Measurements from ENCODE around the gene VSNL1. TPM values are rescaled to one million over a fixed set of nuclear protein-coding genes. Genes with fewer than 3 reads are reported as not detected.

VSNL1 gene
- total RNA-seq, 1 experiment from 2014 or later, result 68.6 TPM

DNA sequence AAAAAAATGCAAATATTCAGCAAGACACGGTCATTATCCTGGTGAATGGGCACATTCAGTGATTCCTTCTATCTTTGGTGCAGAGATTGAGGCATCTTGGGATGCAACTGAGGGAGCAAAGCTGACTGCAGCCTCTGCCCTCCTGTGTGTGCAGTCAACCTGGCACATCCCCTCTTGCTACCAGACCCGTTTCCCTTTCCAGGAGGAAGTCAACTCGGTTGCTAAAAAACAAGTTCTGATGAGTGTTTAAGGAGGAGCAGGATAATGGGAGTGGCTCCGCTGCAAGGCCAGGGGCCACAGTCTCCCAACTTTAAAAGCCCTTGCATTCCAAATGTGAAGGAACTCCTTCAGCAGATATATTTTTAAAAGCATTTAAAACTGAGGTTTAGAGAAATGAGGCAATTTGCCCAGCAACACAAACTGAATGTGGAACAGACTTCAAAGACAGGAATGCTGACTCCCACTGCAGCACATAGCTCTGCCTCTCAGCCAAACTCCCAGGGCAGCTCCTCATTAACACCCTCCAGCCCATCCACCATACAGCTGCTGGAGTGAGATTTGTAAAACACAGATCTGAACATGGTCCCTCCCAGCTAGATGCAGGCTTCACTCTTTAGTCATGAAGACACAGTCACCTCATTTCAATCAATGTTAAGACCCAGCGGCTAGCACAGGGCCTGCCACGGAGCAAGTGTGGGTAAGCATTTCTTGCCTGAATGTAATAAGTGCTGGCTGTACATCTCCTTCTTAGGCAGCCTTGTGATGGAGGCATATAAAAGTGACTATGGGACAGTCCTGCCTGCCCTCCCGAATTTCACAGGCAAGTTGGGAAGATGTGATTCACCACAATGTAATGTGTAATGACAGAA is 54.3 kb downstream of the VSNL1 start:
- no peak for DNase-seq (ENCODE audit: low read depth)
- in situ Hi-C loops (cut with HindIII; ENCODE audit: low pct_unique_long_range_greater_than_20kb, low sequenced_read_pairs), result no loop called here

DNA sequence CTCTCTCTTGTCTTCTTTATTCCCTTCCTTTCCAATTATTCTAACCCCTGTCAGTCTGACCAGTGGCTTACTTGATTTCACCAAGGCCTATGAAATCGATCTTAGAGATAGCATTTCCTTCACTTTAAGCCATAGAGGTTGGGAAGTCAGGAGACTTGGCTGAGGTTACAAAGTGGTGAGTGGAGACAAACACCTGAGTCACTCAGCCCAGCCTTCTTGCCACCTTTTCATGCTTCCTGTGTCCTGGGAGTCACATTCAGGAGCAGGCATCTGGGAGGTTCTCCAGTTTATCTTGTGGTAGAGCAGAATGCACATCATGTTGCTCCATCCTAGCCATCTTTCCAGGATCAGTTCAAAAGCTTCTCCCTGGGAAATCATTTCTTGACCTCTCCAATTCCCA is 59.1 kb downstream of the VSNL1 start:
- no peak for DNase-seq (ENCODE audit: low read depth)
- in situ Hi-C loops (cut with HindIII; ENCODE audit: low pct_unique_long_range_greater_than_20kb, low sequenced_read_pairs), result no loop called here

DNA sequence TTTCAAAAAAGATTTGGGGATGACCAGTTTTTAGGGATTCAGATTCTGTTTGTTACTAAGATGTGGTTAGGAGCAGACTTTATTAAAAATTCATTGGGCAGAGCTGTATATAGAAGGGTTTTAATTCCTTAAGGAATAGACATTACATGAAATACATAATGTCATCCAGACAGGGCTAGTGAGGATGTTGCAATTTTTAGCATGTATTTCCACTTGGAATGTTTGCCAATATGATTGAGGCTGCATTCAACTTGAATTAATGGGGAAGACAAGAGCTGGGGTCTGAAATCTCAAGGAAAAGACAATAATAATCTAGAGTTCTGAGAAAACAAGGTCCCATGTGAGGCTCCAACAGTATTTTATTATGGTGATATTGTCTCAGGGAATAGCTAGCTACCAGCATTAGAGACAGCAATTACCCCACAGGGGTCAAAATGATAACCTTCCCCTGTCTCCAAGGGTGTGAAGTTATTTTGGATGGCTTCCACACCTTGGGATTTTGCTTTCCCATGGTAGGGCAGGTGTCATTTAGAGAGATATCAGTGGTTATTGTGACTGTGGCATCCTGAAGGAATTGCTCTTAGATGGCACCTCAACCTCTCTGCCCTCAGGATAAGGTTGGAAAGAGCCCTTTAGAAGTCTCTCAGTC is 60.2 kb downstream of the VSNL1 start:
- in situ Hi-C loops (cut with HindIII; ENCODE audit: low pct_unique_long_range_greater_than_20kb, low sequenced_read_pairs), result no loop called here
- DNase-seq (ENCODE audit: low read depth), result no peak

DNA sequence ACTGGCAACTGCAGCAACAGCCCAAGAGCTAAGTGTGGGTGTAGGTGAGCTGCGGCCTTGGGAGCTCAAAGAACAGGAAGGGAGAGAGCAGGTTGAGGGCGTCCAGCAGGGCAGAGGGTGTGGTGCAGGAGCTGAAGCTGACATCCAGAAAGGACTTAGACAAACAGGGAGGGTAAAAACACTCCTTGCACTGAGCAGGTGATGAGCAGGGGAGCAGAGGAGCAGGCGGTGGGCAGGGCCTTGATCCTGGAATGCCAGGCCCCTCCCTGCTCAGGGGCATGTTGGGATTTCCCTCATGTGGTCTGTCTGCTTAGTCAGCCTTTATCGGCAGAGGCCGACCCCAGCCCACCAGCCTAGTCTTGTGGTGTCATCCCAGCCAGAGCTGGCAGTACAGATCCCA is 63.6 kb downstream of the VSNL1 start:
- in situ Hi-C loops (cut with HindIII; ENCODE audit: low pct_unique_long_range_greater_than_20kb, low sequenced_read_pairs), result no loop called here

DNA sequence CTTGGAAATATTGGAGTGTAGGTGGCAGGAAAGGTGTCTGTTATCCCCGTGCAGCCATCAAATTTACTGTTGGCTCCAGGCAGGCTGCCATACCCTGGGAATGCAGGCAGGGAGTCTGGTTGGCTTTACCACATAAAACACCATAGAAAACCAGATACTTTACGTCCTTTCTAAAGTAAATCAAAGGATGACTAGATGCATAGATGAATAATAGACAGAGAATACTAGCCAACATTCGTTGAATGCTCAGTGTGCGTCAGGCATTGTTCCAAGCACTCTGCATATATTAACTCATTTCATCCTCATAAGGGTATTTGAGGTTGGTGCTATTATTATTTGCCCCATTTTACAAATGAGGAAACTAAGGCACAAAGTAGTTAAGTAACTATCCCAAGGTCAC is 65.2 kb downstream of the VSNL1 start:
- in situ Hi-C loops (cut with HindIII; ENCODE audit: low pct_unique_long_range_greater_than_20kb, low sequenced_read_pairs), result no loop called here
- no peak for DNase-seq (ENCODE audit: low read depth)

More for the DNA sequence above, 63.6 kb downstream of the VSNL1 start:
- DNase-seq (ENCODE audit: low read depth), result no peak

DNA sequence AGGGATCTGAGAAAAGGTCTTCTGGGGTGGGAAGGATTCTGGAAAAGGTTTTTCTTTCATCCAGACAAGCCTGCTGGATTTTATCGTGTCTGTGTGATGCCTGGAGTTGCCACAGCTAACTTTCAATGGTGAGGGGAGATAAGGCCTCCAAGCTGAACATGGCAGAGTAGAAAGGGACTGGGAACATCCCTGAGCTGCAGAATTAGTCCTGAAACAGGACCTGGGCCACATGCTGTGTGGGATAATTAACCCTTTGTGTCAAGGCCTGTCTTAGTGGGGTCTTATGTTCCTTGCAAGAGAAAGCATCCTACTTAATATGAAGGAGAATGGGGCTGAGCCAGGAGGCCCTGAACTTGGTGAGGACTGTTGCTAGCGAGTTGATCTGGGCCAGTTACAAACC is 66.4 kb downstream of the VSNL1 start:
- DNase-seq (ENCODE audit: low read depth), result no peak
- in situ Hi-C loops (cut with HindIII; ENCODE audit: low pct_unique_long_range_greater_than_20kb, low sequenced_read_pairs), result no loop called here

DNA sequence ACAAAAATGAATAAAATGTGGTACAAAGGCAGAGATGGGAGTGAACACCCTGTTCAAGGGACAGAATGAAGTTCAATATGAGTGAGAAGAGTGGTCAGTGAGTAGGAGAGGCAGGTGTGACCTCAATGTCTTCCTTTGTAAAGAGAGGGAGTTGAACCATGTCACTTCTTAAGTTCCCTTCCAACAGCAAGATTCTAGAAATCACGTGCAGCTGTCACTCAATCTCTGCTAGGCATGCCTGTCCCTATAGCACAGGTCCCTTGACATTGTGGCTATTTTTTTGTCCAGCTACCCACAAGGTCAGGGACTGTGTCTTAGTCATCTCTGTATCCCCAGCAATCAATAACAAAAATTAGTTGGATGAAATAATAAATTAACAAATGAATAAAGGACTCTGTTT is 66.9 kb downstream of the VSNL1 start:
- no peak for DNase-seq (ENCODE audit: low read depth)
- in situ Hi-C loops (cut with HindIII; ENCODE audit: low pct_unique_long_range_greater_than_20kb, low sequenced_read_pairs), result no loop called here

DNA sequence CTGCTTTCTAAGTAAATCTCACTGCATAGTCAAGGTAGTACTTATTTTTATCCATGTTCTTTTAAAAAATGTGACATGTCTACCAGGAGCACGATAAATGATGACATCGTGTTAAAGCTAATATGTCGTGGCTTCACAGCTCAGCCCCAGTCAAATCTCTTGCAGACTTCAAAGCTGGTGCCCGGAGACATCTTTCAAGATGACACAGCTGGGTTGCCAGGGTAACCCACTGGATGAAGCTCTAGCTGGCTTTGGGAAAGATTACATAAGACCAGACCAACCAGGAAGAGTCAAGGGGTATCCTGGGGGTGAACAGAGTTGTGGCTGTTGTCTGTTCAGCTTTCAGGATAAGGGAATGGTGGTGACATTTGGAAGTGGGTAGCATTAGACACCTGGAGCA is 67.8 kb downstream of the VSNL1 start:
- DNase-seq (ENCODE audit: low read depth), result no peak
- in situ Hi-C loops (cut with HindIII; ENCODE audit: low pct_unique_long_range_greater_than_20kb, low sequenced_read_pairs), result no loop called here

DNA sequence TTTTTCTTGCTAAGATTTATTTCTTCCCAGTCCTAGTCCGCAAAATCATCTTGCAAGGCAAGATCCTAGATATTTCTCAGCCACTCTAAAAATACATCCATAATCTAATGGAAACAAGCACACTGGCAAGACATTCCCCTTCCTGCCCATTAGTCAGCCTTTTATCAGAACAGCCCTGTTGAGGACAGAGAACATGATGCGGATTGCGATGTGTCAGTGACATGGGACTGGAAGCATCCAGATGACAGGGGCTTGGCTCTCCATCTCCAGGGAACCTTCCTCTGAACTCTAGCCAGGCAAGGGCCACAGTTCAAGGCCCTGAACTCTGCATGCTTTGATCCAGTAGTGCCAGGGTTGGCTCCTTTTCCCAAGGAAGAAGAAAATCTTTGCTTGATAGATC is 70.0 kb downstream of the VSNL1 start:
- no peak for DNase-seq (ENCODE audit: low read depth)
- in situ Hi-C loops (cut with HindIII; ENCODE audit: low pct_unique_long_range_greater_than_20kb, low sequenced_read_pairs), result no loop called here

DNA sequence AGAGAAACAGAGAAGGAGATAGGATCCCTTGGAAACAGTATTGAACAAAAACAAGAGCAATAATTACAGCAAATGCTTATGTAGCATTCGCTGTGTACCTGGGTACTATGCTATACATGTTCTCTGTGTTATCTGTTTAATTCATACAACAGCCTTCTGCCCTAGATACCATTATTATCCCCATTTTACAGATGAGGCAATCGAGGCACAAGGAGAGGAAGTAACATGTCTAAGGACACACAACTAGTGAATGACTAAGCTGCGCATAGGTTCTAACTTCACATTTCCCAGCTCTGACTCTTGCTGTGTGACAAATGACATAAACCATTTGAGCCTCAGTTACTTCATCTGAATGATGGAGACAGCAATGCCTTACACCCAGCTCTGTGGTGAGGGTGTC is 70.5 kb downstream of the VSNL1 start:
- no peak for DNase-seq (ENCODE audit: low read depth)
- in situ Hi-C loops (cut with HindIII; ENCODE audit: low pct_unique_long_range_greater_than_20kb, low sequenced_read_pairs), result no loop called here

DNA sequence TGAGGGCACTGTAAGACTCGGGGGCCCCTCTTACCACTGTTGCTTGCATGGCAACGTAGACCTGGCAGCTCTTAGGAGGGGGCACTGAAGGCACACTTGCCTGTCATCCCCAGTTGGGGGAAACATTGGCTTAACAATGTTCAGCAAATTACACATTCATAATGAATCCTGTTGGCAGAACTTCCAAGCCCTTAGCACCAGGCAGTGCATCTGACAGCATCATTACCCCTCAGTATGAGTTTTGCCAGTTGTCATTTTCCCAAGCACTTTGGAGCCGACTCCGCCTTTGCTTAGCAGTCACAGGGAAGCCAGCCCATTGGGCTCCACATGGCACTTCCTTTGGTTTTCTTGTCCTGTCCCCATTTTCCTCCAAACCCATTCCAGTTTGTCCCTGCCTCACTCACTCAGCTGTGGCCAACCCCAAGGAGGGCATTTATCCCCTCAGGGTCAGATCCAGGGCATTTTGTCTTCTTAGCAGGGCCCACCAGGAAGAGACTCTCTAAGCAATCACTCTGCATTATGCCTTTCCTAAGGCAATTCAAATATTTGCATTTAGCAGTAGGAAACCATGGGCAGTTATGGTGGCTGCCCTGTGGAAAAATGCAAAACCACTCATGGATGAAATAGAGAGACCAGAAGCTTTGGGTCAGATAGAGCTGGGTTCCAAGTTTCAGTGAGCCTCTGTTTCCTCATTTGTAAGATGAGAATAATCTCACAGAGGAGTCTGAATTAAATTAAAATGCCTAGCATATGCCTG is 73.9 kb downstream of the VSNL1 start:
- DNase-seq (ENCODE audit: low read depth), result no peak
- in situ Hi-C loops (cut with HindIII; ENCODE audit: low pct_unique_long_range_greater_than_20kb, low sequenced_read_pairs), result no loop called here

DNA sequence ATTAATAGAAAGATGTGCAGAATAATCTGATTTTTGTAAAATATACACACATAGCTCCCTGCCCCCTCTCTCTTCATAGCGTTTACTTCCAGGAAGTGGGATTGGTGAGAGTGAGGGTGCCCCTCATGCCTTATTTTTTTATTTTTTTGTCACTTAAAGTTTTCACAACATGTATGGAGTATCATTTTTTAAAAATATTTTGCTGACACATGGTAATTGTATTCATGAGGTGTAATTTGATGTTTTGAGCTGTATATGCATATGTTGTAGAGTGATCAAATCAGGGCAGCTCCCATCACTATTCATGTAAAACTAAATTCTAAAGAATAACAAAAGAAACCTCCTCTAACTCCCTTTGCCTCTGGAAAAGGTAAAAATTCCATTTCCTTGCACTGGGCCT is 74.7 kb downstream of the VSNL1 start:
- in situ Hi-C loops (cut with HindIII; ENCODE audit: low pct_unique_long_range_greater_than_20kb, low sequenced_read_pairs), result no loop called here
- no peak for DNase-seq (ENCODE audit: low read depth)

DNA sequence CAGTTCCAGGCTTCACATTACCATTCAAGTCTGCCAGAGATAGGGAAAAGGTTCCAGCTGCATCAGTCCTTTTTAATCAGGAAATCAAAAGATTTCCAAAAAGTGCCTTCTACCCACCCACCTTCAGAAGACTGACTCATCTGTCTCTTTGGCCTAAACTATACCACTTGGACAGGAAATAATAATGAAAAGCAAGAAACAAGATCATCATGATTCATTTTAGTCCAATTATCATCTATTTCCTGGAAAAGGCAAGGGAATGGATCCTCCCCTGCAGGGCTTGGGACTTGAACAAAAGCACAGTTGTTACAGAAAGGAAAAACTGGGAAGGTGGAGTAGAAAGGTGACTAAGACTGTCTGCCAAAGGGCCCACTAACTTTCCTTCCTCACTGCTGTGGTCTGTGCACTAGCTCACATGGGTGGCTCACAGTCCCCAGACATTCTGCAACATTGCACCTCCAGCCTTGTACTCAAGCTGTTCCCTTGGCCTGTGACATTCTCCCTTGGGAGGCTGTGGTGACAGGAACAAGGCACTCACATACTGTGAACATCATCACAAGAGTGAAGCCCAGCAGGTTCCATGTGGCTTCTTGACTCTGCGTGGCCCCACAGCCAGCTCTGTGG is 75.3 kb downstream of the VSNL1 start:
- DNase-seq (ENCODE audit: low read depth), result peak; percentile 31
- in situ Hi-C loops (cut with HindIII; ENCODE audit: low pct_unique_long_range_greater_than_20kb, low sequenced_read_pairs), result no loop called here

DNA sequence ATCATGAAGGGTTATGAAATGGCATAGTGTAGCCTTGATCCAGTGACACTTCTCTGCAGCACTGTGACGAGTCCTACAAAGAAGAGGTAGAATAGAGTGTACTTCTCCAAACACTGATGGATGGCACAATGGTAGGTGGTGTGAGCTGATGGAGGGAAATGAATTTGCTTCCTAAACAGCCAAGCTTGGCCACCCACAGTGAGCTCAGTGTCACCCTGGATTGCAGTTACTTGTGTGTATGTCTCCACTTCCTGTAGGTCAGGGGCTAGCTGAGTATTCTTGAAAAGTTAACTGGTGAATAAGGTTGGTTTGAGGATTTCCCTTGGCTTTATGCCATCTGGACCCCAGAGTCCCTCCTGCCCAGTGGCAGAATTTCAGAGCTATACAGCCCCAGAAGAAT is 75.9 kb downstream of the VSNL1 start:
- in situ Hi-C loops (cut with HindIII; ENCODE audit: low pct_unique_long_range_greater_than_20kb, low sequenced_read_pairs), result no loop called here
- no peak for DNase-seq (ENCODE audit: low read depth)

DNA sequence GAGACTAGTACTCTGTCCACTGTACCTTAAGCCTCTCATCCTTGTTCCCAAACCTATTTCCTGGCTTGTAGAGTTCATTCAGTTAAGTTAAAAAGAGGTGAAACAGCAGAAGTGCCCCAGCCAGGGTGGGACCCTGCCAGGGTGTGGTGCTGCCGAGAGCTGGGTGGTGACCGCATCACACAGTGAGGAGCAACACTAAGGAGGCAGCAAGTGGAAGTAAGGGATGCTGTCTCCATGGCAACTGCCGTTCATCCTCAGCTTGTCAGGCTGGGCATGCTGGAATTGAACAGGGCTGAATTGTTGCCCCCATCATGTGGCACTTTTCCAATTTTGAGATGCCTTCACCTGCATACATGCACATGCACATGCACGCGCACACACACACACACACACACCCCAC is 77.0 kb downstream of the VSNL1 start:
- in situ Hi-C loops (cut with HindIII; ENCODE audit: low pct_unique_long_range_greater_than_20kb, low sequenced_read_pairs), result no loop called here
- DNase-seq (ENCODE audit: low read depth), result no peak

DNA sequence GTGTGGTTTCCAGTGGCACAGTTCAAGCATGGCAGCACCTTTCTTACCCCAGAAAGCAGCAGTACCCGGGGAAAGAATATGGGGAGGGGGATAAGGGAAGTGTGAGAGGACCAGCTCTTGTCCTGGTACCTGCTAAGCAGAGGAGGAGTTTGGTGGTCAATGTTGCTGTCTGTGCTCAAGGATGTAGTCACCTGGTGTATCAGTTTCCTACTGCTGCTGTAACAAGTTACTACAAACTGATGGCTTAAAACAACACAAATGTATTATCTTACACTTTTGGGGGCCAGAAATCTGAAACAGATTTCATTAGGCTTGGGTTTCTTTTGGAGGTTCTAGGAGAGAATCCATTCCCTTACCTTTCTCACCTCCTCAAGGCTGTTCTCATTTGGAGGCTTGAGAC is 77.5 kb downstream of the VSNL1 start:
- in situ Hi-C loops (cut with HindIII; ENCODE audit: low pct_unique_long_range_greater_than_20kb, low sequenced_read_pairs), result no loop called here
- DNase-seq (ENCODE audit: low read depth), result no peak

DNA sequence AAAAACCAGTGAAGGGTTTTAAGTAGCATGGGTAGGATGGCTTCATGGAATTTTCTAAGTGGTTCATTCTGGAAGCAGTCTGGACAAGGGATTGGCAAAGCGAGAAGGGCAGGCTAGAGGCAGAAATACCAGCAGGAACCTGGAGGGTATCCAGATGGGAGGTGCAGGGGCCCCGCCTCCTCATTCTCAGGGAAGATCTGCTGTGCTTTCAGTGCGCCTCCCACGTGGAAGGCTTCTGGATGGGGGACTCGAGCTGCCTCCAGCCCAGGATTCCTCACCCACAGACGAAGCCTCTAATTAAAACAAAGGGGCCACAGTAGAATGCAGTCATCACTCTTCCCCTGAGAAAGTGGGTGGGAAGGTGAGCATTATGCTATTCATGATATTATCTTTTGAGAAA is 79.8 kb downstream of the VSNL1 start:
- in situ Hi-C loops (cut with HindIII; ENCODE audit: low pct_unique_long_range_greater_than_20kb, low sequenced_read_pairs), result no loop called here
- DNase-seq (ENCODE audit: low read depth), result no peak

DNA sequence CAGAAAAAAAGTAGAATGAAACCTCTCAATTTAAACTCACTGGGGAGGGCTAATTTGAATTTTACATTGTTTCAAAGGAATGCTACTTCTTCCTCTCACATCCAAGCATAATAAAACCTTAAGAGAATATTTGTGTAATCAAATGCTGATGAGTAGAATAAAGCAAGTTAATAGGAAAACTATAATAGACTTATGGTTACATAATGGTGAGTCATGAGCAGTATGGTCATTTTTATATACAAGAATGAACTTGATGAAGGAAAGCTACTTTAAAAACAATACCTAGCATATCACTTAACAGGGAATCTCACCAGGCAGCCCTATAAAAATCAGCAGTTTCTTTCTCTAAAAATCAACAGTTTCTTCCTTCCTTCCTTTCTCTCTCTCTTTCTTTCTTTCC is 80.3 kb downstream of the VSNL1 start:
- DNase-seq (ENCODE audit: low read depth), result no peak
- in situ Hi-C loops (cut with HindIII; ENCODE audit: low pct_unique_long_range_greater_than_20kb, low sequenced_read_pairs), result no loop called here

DNA sequence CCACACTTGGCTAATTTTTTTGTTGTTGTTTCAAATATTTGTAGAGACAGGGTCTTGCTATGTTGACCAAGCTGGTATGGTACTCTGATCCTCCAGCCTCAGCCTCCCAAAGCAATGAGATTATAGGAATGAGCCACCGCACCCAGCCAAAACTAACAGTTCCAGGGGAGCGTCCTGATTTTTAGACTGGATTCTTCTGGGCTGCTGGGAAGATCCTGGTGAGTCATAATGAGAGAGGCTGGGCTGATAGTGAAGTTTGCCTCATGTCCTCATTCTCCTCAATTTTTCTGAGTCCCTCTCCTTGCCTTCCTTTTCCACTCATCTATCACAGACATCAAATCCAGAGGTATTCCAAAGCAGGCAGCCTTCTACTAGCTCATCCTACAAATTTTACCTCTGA is 81.3 kb downstream of the VSNL1 start:
- no peak for DNase-seq (ENCODE audit: low read depth)
- in situ Hi-C loops (cut with HindIII; ENCODE audit: low pct_unique_long_range_greater_than_20kb, low sequenced_read_pairs), result no loop called here
